HEK293 (cell line): Measurements from ENCODE around the gene LAX1.
A peak's percentile ranks its signal among the peaks of the same experiment; 100 is the strongest.

Experiments
- ATF2 ChIP-seq: fragments of 450-650 bp; formaldehyde crosslinking; IDR thresholded peaks from 2 replicates; pipeline ENCODE4 v1.5.1; 2016; ENCODE audit warnings: missing biosample characterization, missing genetic modification characterization, low read depth
- KLF1 ChIP-seq: fragments of 450-650 bp; formaldehyde crosslinking; IDR thresholded peaks from 2 replicates; pipeline ENCODE4 v1.5.1; 2016; ENCODE audit warnings: missing biosample characterization, missing genetic modification characterization
- MEIS1 ChIP-seq: sonication (generic); formaldehyde crosslinking; IDR thresholded peaks from 2 replicates; pipeline ENCODE4 v1.8.1; 2022; ENCODE audit warnings: missing genetic modification reagents, mild to moderate bottlenecking, borderline replicate concordance
- SP3 ChIP-seq: fragments of 450-650 bp; formaldehyde crosslinking; IDR thresholded peaks from 2 replicates; pipeline ENCODE4 v1.5.1; 2016; ENCODE audit warnings: missing biosample characterization, missing genetic modification characterization
- YY2 ChIP-seq: fragments of 450-650 bp; formaldehyde crosslinking; IDR thresholded peaks from 2 replicates; pipeline ENCODE4 v1.5.1; 2016; ENCODE audit warnings: missing biosample characterization, missing genetic modification characterization
- ZFP69B ChIP-seq: fragments of 450-650 bp; formaldehyde crosslinking; IDR thresholded peaks from 2 replicates; pipeline ENCODE4 v1.5.1; 2016; ENCODE audit warnings: missing biosample characterization, missing genetic modification characterization
- ZNF202 ChIP-seq: fragments of 450-650 bp; formaldehyde crosslinking; IDR thresholded peaks from 2 replicates; pipeline ENCODE4 v1.5.1; 2016; ENCODE audit warnings: missing biosample characterization, missing genetic modification characterization, borderline replicate concordance
- ZNF23 ChIP-seq: fragments of 450-650 bp; formaldehyde crosslinking; IDR thresholded peaks from 2 replicates; pipeline ENCODE4 v1.5.1; 2016; ENCODE audit warnings: missing biosample characterization, missing genetic modification characterization, borderline replicate concordance
- ZNF324 ChIP-seq: fragments of 450-650 bp; formaldehyde crosslinking; IDR thresholded peaks from 2 replicates; pipeline ENCODE4 v1.5.1; 2016; ENCODE audit warnings: missing biosample characterization, missing genetic modification characterization
- ZNF423 ChIP-seq: fragments of 450-650 bp; formaldehyde crosslinking; IDR thresholded peaks from 2 replicates; pipeline ENCODE4 v1.5.1; 2016; ENCODE audit warnings: missing biosample characterization, missing genetic modification characterization
- ZNF629 ChIP-seq: fragments of 450-650 bp; formaldehyde crosslinking; IDR thresholded peaks from 2 replicates; pipeline ENCODE4 v1.5.1; 2017; ENCODE audit warnings: missing biosample characterization, missing genetic modification characterization
- ZNF639 ChIP-seq: fragments of 450-650 bp; formaldehyde crosslinking; IDR thresholded peaks from 2 replicates; pipeline ENCODE4 v1.5.1; 2016; ENCODE audit warnings: missing biosample characterization, missing genetic modification characterization
- ZNF677 ChIP-seq: fragments of 450-650 bp; IDR thresholded peaks from 2 replicates; pipeline ENCODE4 v1.5.0; 2018; ENCODE audit warnings: missing biosample characterization, mild to moderate bottlenecking, missing genetic modification characterization, moderate library complexity
- ZNF76 ChIP-seq: fragments of 450-650 bp; formaldehyde crosslinking; IDR thresholded peaks from 2 replicates; pipeline ENCODE4; 2016; ENCODE audit warnings: low read depth, missing biosample characterization, missing genetic modification characterization, borderline replicate concordance
- ZNF792 ChIP-seq: fragments of 450-650 bp; formaldehyde crosslinking; IDR thresholded peaks from 2 replicates; pipeline ENCODE4 v1.5.1; 2016; ENCODE audit warnings: missing biosample characterization, missing genetic modification characterization
- ZNF837 ChIP-seq: fragments of 450-650 bp; formaldehyde crosslinking; IDR thresholded peaks from 2 replicates; pipeline ENCODE4 v1.5.1; 2016; ENCODE audit warnings: missing biosample characterization, missing genetic modification characterization
- ZNF843 ChIP-seq: fragments of 450-650 bp; formaldehyde crosslinking; IDR thresholded peaks from 2 replicates; pipeline ENCODE4 v1.5.1; 2016; ENCODE audit warnings: missing biosample characterization, missing genetic modification characterization
- ZSCAN30 ChIP-seq: fragments of 450-650 bp; IDR thresholded peaks from 2 replicates; pipeline ENCODE4 v1.5.1; 2018; ENCODE audit warnings: missing biosample characterization, mild to moderate bottlenecking, missing genetic modification characterization, moderate library complexity
- ZXDB ChIP-seq: fragments of 450-650 bp; formaldehyde crosslinking; IDR thresholded peaks from 2 replicates; pipeline ENCODE4 v1.5.1; 2016; ENCODE audit warnings: missing biosample characterization, missing genetic modification characterization
- TF ChIP-seq, protein P1 (sequence below): fragments of 450-650 bp; formaldehyde crosslinking; optimal IDR thresholded peaks from 2 replicates; pipeline ENCODE3; 2016; ENCODE audit warnings: missing biosample characterization, mild to moderate bottlenecking, missing genetic modification characterization
- TF ChIP-seq, protein P2 (sequence below): fragments of 450-650 bp; formaldehyde crosslinking; conservative IDR thresholded peaks from 2 replicates; pipeline ENCODE4 v1.5.1; 2016; ENCODE audit warnings: low read depth, missing biosample characterization, missing genetic modification characterization
- TF ChIP-seq, protein P3 (sequence below): fragments of 450-650 bp; formaldehyde crosslinking; IDR thresholded peaks from 2 replicates; pipeline ENCODE4 v1.5.1; 2016; ENCODE audit warnings: missing biosample characterization, missing genetic modification characterization

LAX1 gene

DNA sequence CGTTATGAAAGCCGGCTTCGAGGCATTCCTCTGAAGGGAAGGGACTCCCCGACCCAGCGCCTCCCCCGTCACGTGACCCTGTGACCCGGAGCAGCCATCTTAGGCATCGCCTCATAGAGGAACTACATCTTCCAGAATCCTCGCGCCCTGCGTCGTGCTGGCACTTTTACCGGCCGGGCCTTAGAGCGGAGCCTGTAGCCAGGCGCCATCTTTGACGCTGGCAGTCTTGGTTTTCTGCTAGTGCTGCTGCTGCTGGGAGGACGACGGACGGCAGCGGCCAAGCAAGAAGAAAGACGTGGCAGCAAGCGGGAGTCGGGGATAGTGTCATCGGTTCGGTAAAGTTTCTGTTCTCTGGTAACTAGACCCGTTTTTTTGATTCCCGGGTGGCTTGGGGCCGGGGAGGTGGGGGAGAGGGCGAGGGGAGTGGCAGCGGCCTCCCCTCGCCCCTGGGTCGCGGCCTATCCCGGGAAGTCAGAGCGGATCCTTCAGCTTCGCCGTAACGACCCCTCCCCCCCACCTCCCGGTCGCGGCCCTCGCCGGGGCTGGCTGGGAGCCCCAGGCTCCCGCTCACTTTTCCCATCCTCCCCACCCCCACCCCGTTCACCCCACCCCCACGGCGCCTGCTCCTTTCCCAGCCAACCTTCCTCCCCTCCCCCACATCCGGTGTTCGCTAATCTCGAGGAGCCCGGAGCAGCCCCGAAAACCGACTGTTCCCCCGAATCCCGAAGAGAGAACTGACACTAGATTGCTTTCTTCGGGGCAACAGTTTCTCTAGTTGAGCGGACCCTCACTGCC is 30.7 kb downstream of the LAX1 start, which contains the start of the genes ZBED6 and ZC3H11A (continued):
- TF ChIP-seq, protein P1, sequence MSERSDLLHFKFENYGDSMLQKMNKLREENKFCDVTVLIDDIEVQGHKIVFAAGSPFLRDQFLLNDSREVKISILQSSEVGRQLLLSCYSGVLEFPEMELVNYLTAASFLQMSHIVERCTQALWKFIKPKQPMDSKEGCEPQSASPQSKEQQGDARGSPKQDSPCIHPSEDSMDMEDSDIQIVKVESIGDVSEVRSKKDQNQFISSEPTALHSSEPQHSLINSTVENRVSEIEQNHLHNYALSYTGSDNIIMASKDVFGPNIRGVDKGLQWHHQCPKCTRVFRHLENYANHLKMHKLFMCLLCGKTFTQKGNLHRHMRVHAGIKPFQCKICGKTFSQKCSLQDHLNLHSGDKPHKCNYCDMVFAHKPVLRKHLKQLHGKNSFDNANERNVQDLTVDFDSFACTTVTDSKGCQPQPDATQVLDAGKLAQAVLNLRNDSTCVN: peak; percentile 40
- TF ChIP-seq ZNF76 (tag by site-specific recombination) (peak; percentile 97), ZXDB (tag by site-specific recombination) (peak; percentile 93), ZNF23 (tag by site-specific recombination) (no peak), ZSCAN30 (tag by site-specific recombination) (0 out of 2 replicates have a peak, but pooled peaks have one; percentile 55), MEIS1 (CRISPR knock-in tag) (no peak), ZFP69B (tag by site-specific recombination) (peak; percentile 49), ZNF792 (no peak), ZNF843 (tag by site-specific recombination) (no peak; the same call in 1 of the 2 replicates), ZNF837 (no peak), ZNF324 (tag by site-specific recombination) (peak; percentile 65; the same call in 1 of the 2 replicates), YY2 (tag by site-specific recombination) (peak; percentile 88), SP3 (peak; percentile 96), ZNF677 (tag by site-specific recombination) (no peak), KLF1 (peak; percentile 75), ZNF423 (no peak), ZNF639 (tag by site-specific recombination) (peak; percentile 64; the same call in 1 of the 2 replicates), ZNF629 (tag by site-specific recombination) (peak; percentile 87), ATF2 (tag by site-specific recombination) (peak; percentile 46; the same call in 1 of the 2 replicates), ZNF202 (tag by site-specific recombination) (no peak)
- TF ChIP-seq, protein P2, sequence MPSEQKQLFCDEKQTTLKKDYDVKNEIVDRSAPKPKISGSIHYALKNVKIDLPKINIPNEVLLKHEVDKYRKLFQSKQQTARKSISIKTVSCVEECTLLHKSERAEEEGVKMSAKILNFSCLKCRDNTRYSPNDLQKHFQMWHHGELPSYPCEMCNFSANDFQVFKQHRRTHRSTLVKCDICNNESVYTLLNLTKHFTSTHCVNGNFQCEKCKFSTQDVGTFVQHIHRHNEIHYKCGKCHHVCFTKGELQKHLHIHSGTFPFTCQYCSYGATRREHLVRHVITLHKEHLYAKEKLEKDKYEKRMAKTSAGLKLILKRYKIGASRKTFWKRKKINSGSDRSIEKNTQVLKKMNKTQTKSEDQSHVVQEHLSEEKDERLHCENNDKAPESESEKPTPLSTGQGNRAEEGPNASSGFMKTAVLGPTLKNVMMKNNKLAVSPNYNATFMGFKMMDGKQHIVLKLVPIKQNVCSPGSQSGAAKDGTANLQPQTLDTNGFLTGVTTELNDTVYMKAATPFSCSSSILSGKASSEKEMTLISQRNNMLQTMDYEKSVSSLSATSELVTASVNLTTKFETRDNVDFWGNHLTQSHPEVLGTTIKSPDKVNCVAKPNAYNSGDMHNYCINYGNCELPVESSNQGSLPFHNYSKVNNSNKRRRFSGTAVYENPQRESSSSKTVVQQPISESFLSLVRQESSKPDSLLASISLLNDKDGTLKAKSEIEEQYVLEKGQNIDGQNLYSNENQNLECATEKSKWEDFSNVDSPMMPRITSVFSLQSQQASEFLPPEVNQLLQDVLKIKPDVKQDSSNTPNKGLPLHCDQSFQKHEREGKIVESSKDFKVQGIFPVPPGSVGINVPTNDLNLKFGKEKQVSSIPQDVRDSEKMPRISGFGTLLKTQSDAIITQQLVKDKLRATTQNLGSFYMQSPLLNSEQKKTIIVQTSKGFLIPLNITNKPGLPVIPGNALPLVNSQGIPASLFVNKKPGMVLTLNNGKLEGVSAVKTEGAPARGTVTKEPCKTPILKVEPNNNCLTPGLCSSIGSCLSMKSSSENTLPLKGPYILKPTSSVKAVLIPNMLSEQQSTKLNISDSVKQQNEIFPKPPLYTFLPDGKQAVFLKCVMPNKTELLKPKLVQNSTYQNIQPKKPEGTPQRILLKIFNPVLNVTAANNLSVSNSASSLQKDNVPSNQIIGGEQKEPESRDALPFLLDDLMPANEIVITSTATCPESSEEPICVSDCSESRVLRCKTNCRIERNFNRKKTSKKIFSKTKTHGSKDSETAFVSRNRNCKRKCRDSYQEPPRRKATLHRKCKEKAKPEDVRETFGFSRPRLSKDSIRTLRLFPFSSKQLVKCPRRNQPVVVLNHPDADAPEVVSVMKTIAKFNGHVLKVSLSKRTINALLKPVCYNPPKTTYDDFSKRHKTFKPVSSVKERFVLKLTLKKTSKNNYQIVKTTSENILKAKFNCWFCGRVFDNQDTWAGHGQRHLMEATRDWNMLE (tag by site-specific recombination): peak; percentile 39; the same call in 1 of the 2 replicates
- TF ChIP-seq, protein P3, sequence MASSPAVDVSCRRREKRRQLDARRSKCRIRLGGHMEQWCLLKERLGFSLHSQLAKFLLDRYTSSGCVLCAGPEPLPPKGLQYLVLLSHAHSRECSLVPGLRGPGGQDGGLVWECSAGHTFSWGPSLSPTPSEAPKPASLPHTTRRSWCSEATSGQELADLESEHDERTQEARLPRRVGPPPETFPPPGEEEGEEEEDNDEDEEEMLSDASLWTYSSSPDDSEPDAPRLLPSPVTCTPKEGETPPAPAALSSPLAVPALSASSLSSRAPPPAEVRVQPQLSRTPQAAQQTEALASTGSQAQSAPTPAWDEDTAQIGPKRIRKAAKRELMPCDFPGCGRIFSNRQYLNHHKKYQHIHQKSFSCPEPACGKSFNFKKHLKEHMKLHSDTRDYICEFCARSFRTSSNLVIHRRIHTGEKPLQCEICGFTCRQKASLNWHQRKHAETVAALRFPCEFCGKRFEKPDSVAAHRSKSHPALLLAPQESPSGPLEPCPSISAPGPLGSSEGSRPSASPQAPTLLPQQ (tag by site-specific recombination): peak; percentile 70
